Smooth muscle cell (in vitro differentiated cells): Measurements from ENCODE around the gene CBARP. TPM values are rescaled to one million over a fixed set of nuclear protein-coding genes. Genes with fewer than 3 reads are reported as not detected.
A peak's percentile ranks its signal among the peaks of the same experiment; 100 is the strongest.

ENCODE experiments used
- DNase-seq: peaks from one replicate; lab custom pipeline; 2025; ENCODE audit not compliant: unreplicated experiment; lab: John Stamatoyannopoulos, UW
- H2AFZ ChIP-seq: fragments of 200-600 bp; sonication (generic); 2 replicates; pipeline ENCODE4 v1.6.0; 2016; ENCODE audit warnings: antibody characterized with exemption, low read depth, mild to moderate bottlenecking
- H3F3A ChIP-seq: fragments of 200-600 bp; sonication (generic); 2 replicates; pipeline ENCODE4 v1.6.0; 2017; ENCODE audit warnings: antibody characterized with exemption, low read depth
- H3K27ac ChIP-seq: fragments of 200-600 bp; sonication (generic); 2 replicates; pipeline ENCODE4 v1.5.1; 2016; ENCODE audit warnings: low read depth, mild to moderate bottlenecking
- H3K27me3 ChIP-seq: fragments of 200-600 bp; sonication (generic); 2 replicates; pipeline ENCODE4 v1.6.1; 2016; ENCODE audit warnings: low read depth, mild to moderate bottlenecking
- H3K36me3 ChIP-seq: fragments of 200-600 bp; sonication (generic); 2 replicates; pipeline ENCODE4 v1.5.1; 2016; ENCODE audit warnings: low read depth
- H3K4me1 ChIP-seq: fragments of 200-600 bp; sonication (generic); 2 replicates; pipeline ENCODE4 v1.5.1; 2016; ENCODE audit warnings: low read depth
- H3K4me2 ChIP-seq: fragments of 200-600 bp; sonication (generic); 2 replicates; pipeline ENCODE4 v1.6.0; 2016; ENCODE audit warnings: mild to moderate bottlenecking
- H3K4me3 ChIP-seq: fragments of 200-600 bp; sonication (generic); 2 replicates; pipeline ENCODE4 v1.5.1; 2016; ENCODE audit warnings: mild to moderate bottlenecking
- H3K79me2 ChIP-seq: fragments of 200-600 bp; sonication (generic); 2 replicates; pipeline ENCODE4 v1.6.0; 2016; ENCODE audit warnings: low read depth, mild to moderate bottlenecking
- H3K9ac ChIP-seq: fragments of 200-600 bp; sonication (generic); 2 replicates; pipeline ENCODE4 v1.6.0; 2016; ENCODE audit warnings: low read depth
- H3K9me3 ChIP-seq: fragments of 200-600 bp; sonication (generic); replicated peaks from 2 replicates; pipeline ENCODE4 v1.5.1; 2016; ENCODE audit warnings: low read depth
- H4K20me1 ChIP-seq: fragments of 200-600 bp; sonication (generic); 2 replicates; pipeline ENCODE4 v1.6.0; 2016; ENCODE audit warnings: low read depth
- CTCF ChIP-seq: fragments of 200-600 bp; sonication (generic); IDR thresholded peaks from 2 replicates; pipeline ENCODE4 v1.5.1; 2017; ENCODE audit warnings: borderline replicate concordance, mild to moderate bottlenecking, antibody characterized with exemption; ENCODE audit not compliant: insufficient read depth, poor library complexity, severe bottlenecking
- WGBS: methylation state at CpG from one replicate; pipeline ENCODE4 v1.1.7; 2016; ENCODE audit warnings: low lambda C conversion rate; 5-methylcytosine and 5-hydroxymethylcytosine counted together
- polyA plus RNA-seq: library from polyadenylated mRNA; unstranded; fragments of >200 nt; fragmentation: Nextera tagmentation; extraction: Ambion mirVana; gene quantifications from 2 replicates; pipeline ENCODE4 v1.2.1, GENCODE V29; 2016
- total RNA-seq: library from RNA; depleted of rRNA; stranded (reverse); fragments of >200 nt; gene quantifications from 2 replicates; pipeline ENCODE4 v1.2.3, GENCODE V29; 2014

The CBARP gene
- total and polyA plus RNA-seq, 2 experiments from 2014 or later = 2.7 to 10.5 TPM

DNA sequence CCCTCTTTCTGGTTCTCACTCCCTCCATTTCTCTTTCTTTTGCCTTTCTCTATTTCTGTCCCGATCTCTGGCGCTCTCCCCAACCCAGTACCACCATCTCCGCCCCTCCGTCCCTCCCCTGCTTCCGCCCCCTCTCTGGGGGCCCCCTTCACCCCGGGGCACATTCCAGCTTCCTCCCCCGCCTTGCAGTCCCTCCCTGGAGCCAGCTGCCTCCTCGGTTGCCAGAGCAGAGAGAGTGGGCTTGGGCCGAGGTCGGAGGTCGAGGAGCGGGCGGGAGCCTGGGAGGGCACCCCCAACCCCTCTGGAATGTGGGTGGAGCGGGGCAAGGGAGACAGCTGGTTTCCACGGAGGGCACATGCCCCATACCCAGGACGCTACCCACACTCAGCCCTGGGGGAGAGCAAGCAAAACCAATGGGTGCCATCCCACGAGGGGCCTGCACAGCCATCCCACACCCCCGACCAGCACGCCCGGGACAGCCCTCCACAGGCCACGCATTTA lies 24.9 kb upstream of the CBARP start:
- Histone ChIP-seq H3K4me3 (peak overlapping the region; percentile 64), H3K4me2 (peak overlapping the region; percentile 95), H3F3A (peaks cover 45% of the 10 kb centered on the region), H3K9ac (peak overlapping the region; percentile 96), H3K36me3 (no peaks in the 10 kb centered on the region), H2AFZ (no peak overlapping the region), H3K27ac (peak overlapping the region; percentile 97), H3K9me3 (no peaks in the 10 kb centered on the region), H3K4me1 (peaks cover 47% of the 10 kb centered on the region), H3K27me3 (no peaks in the 10 kb centered on the region), H4K20me1 (peaks cover 28% of the 10 kb centered on the region), H3K79me2 (peaks cover 4% of the 10 kb centered on the region)
- DNase-seq = peak; percentile 34
- no peak for TF ChIP-seq CTCF
- WGBS = 39% methylated on average over 16 of the region's 21 CpGs

DNA sequence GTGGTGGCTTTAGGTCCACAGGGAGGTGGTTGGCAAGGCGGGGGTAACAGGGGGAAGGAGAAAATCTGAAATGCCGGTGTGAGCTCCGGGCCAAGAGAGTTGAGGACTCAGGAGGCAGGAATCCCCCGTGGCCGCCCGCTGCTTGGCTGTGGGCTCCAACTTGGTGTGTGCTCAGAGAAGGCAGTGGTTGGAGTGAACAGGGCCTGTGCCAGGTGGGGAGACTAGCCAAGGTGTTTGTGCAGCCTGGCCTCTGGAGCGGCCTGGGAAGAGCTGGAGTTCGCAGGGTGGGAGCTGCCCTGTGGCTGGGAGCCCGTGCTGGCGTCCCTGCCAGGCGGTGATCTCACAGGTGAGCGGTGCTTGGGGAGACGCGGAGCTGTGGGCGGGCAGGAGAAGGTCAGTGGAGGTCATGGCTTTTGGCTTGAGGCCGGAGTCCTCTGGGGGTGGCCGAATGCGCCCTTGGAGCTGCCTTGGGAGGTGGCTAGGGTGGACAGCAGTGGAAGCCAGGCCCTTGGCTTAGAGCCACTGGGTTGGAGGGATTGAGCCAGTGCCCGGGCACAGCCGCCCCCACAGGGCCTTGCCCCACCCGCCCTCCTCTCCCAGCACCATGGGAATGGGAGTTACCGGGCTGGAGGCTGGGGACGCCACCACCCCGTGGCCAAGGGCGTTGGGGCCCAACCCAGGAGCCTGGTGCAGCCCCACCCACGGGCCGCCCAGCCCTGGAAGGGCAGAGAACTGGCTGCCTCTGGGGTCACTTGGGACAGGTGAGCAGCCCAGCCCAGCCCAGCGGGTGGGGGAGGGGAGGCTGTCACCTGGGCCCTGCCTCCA lies 24.2 kb upstream of the CBARP start:
- H3K4me3 ChIP-seq = peak overlapping the region; percentile 64
- H3F3A ChIP-seq = peaks cover 50% of the 10 kb centered on the region
- no peaks in the 10 kb centered on the region for H3K36me3 ChIP-seq
- H3K4me2 ChIP-seq = peak overlapping the region; percentile 95
- no peaks in the 10 kb centered on the region for H3K27me3 ChIP-seq
- H2AFZ ChIP-seq = no peak overlapping the region
- DNase-seq = no peak
- H3K79me2 ChIP-seq = peaks cover 11% of the 10 kb centered on the region
- peak overlapping the region; percentile 97 for H3K27ac ChIP-seq
- 29% methylated on average over 19 of the region's 28 CpGs for WGBS
- peak overlapping the region; percentile 96 for H3K9ac ChIP-seq
- H3K4me1 ChIP-seq = peaks cover 41% of the 10 kb centered on the region
- no peak for TF ChIP-seq CTCF
- no peaks in the 10 kb centered on the region for H3K9me3 ChIP-seq
- H4K20me1 ChIP-seq = peaks cover 30% of the 10 kb centered on the region

DNA sequence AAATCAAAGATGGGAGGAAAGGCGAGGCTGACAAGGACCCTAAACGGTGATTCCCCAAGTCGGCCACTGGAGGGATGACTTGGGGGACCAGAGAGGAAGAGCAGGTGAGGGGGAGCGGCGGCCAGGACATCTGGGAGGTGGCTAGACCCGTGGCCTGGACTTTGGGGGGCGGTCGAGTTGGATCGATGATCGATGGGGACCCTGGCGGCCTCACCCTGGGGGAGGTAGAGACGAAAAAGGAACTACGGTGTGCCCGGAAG lies 23.7 kb upstream of the CBARP start:
- peak overlapping the region; percentile 64 for H3K4me3 ChIP-seq
- no peak for DNase-seq
- no peaks in the 10 kb centered on the region for H3K27me3 ChIP-seq
- peak overlapping the region; percentile 96 for H3K9ac ChIP-seq
- peak overlapping the region; percentile 95 for H3K4me2 ChIP-seq
- WGBS = 12% methylated on average over 14 of the region's 14 CpGs
- peaks cover 55% of the 10 kb centered on the region for H3F3A ChIP-seq
- no peaks in the 10 kb centered on the region for H3K9me3 ChIP-seq
- H3K27ac ChIP-seq = peak overlapping the region; percentile 97
- H3K36me3 ChIP-seq = no peaks in the 10 kb centered on the region
- no peak for TF ChIP-seq CTCF
- no peak overlapping the region for H2AFZ ChIP-seq
- peaks cover 16% of the 10 kb centered on the region for H3K79me2 ChIP-seq
- peaks cover 41% of the 10 kb centered on the region for H3K4me1 ChIP-seq
- H4K20me1 ChIP-seq = peaks cover 35% of the 10 kb centered on the region
